ENCODE results near the gene LEF1. TPM values are rescaled to one million over a fixed set of nuclear protein-coding genes. Genes with fewer than 3 reads are reported as not detected.

The LEF1 gene
- polyA plus RNA-seq, 3 donors = 1.00 to 1.7 (median 1.2) TPM

DNA sequence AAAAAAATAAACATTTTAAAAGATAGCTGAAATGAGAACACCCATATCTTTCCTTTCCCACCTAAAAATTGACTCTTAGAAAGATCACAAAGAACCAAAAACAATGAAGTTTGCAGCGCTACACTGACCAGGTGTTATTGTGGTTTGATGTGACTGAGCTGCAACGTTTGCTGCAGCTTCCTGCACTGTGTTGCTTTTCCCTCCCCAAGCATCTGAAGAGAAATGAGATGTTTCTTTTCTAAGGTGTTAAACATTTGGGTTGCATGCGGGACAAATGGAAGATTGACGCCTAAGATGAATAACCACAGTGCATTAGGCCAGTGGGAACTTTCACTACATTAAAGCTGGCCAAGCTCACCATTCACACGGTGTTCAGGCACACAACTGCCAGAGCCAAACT is 8.9 kb downstream of the LEF1 start:
- WGBS, 3 donors = 59 to 69% (median 66%) methylated on average over 5 of the region's 5 CpGs
- H3K27ac ChIP-seq (ENCODE audit: low read depth, low read length) = no peak overlapping the region

DNA sequence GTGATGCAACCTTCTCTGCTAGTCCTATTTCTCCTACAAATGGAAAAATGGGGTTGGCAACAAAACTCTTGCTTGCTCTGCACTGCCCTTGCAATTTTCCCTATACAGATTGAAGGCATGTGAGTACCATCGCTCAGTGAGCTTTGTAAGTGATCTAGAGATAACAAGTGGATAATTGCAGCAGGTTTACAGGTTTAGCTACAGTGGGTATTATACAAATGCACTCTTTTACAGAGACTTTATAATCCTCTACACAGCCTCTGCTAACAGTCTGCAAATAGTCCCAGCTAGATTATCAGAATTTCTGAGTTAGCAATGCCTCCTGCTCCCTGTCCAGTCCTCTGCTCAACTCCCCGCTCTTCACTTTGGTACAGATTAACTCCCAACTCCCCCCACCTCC is 11.1 kb downstream of the LEF1 start:
- no peak overlapping the region for H3K27ac ChIP-seq (ENCODE audit: low read depth, low read length)
- WGBS, 3 donors = 70 to 85% (median 74%) methylated on average over 2 of the region's 2 CpGs

DNA sequence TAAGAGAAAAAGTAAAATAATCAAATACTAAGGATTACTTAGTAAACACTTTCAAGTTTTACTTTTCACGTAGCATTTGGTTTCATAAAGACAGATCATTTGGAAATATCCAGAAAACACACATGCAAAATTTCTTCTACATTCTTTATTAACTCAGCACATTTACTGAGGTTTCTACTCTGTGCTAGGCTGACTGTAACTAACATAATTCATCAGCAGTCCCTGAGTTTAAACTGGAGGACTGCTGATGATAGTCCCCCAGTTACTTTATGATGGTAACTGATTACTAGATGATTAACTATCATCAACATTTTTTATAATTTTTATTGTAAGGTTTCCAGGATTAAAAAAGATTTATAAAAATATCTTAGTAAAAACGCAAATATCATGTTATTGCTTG is 12.3 kb downstream of the LEF1 start:
- no peak overlapping the region for H3K27ac ChIP-seq (ENCODE audit: low read depth, low read length)
- WGBS, 3 donors = 59 to 86% (median 84%) methylated on average over 2 of the region's 2 CpGs

DNA sequence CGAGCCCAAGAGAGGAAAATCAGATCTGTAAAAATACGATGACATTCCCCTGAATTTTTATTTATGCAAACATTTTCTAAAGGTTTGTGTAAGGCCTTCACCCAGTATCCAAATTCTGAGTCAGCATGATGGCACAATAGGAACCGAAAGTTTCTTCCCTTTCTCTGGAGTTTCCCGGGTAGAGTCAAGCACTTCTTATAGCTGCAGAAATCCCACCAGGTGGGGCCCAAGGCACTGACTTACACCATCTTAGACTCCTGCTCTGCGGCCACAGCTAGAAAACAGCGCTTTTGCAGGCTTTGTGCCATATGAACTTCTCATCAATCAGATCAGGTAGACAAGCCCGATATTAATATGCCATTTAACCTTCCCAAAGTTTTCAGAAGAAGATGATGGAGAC is 13.4 kb downstream of the LEF1 start:
- WGBS, 3 donors = 49 to 74% (median 66%) methylated on average over 7 of the region's 7 CpGs

DNA sequence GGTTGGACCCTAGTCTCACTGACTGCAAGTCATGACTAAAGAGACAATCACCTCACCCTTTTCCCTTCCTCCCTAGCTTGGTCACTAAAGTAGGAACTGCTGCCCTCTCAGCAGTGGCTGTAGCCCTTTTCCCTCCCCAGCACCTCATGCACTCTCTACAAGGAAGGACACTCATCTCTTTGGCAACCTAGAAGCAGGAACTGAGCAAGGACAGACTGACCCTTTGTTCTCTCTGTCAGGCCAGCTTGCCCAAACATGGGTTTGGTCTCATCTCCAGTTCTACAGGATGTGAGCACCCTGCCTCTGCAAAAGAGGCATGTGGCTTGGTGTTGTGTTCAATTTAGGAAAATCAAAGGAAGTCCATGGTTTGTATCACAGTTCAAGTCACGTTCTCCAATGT is 15.8 kb downstream of the LEF1 start:
- WGBS, 3 donors = 67 to 88% (median 71%) methylated on average over 1 of the region's 1 CpG
- no peak overlapping the region for H3K27ac ChIP-seq (ENCODE audit: low read depth, low read length)

More for the DNA sequence above, 13.4 kb downstream of the LEF1 start:
- no peak overlapping the region for H3K27ac ChIP-seq (ENCODE audit: low read depth, low read length)

DNA sequence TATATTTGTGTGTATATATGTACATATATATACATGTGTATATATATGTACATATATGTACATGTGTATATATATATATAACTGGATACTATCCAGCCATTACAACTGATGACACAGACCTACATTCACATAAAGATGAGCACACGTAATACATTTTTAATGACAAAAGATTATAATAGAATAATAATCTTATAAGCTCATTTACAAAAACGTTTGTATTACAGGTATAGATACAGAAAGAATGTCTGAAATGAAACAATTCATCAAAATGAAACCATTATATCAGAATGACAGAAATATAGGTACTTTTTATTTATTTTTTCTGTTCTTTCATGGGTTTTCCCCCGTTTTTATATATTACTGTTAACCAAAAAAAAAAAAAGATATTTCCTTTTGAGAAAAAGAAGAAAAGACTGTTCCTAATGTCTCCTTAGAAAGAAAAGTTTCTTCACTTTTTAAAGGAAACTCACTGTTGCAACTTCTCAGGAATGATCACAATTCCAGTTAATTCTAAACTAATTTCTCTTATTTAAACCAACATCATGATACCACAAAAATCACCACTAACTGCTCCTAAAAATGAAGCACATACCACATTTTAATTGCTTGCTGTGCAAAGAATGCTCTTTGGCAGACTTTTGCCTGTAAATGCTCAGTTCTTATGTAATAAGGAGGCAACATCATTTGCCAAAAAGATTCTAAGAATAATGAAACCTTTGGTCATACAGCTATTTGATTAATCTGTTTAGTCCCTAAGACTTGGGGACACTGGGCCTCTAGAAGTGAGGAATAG is 18.9 kb downstream of the LEF1 start:
- H3K27ac ChIP-seq (ENCODE audit: low read depth, low read length) = no peak overlapping the region
- 64 to 74% (median 71%) methylated on average over 3 of the region's 3 CpGs for WGBS, 3 donors

DNA sequence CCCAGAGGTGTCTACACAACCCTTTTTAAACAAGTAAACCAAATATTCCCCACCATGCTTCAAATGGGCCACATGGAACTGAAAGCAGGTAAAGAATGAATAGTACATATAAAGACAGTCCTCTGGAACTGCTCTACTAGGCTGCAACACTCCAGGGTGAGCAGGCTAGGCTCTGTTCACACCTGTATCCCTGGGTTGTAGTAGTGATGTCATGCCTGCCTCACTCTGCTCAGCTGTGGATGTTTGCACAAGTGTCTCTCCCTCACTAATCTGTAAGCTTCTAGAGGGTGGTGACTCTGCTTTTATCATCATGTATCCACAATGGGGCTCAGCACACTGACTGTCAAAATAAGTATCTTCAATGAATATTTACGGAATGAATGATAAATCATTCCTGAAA is 20.4 kb downstream of the LEF1 start:
- no peak overlapping the region for H3K27ac ChIP-seq (ENCODE audit: low read depth, low read length)
- WGBS, 3 donors = 81 to 95% (median 92%) methylated on average over 1 of the region's 1 CpG

DNA sequence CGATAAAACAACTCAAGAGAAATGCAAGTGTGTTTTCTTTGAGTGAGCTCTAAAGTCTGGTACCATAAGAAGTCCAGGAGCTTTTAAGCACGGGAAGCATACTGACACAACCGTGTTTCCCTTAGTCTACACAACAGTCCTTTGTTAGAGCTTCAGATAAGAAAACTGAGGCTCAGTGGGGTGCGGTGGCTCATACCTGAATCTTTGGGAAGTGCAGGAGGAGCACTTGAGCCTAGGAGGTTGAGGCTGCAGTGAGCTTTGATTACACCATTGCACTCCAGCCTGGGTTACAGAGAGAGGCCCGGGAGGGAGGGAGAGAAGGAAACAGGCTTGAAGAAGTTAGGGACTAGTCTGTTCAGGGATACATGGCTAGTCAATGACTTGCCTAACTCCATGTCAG is 21.9 kb downstream of the LEF1 start:
- no peak overlapping the region for H3K27ac ChIP-seq (ENCODE audit: low read depth, low read length)
- 61 to 84% (median 75%) methylated on average over 5 of the region's 5 CpGs for WGBS, 3 donors

DNA sequence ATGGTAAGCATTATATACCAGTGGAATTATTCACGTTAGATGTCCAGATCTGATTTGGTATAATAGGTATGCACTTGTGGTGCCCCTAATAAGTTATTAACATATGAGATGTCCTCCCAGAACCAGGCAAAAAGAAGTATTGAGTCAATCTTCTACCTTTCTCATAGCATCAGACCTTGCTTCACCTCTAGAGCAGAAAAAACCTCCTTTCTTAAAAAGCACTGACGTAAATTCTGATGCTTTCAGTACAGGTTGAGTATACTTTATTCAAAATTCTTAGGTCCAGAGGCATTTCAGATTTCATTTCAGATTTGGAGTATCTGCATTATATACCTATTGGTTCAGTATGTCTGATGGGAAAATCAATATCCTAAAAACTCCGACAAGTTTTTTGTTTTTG is 22.4 kb downstream of the LEF1 start:
- no peak overlapping the region for H3K27ac ChIP-seq (ENCODE audit: low read depth, low read length)
- WGBS, 3 donors = 85 to 94% (median 91%) methylated on average over 3 of the region's 3 CpGs

DNA sequence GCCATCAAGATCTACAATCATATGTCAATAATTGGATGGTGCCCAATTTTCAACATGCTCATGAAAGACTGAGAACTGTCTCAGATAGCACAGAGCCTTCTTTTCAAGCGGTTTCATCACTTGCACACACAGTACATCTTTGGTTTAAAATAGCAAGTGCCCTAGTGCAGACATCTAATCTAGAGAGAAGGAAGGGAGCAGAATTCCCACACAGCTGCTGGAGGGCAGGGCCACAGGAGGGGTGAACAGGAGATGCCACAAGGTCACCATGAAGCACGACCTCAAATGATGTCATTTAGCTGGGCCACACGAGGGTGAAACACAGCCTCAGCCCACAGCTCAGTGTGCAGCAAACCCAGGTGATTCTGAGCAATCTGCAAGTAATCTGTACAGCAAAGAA is 24.3 kb downstream of the LEF1 start:
- WGBS, 3 donors = 52 to 77% (median 64%) methylated on average over 3 of the region's 3 CpGs
- H3K27ac ChIP-seq (ENCODE audit: low read depth, low read length) = no peak overlapping the region

DNA sequence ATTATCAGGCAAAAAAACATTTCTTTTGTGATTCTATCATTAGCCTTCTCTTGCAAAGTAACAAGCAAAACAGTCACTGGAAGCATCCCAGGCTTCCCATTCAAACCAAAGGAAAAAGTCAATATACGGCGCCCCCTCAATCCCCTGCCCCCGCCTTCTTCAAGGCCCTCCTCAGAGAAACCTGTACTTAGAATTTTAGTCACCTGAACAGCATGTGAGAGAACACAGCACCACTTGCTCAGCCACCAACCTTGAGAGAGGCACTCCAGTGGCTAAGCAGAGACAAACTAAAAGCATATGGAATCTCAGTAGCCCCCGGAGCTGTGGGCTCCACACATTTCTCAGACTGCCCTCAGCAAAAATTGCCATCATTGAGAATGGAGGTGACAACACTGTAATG is 25.2 kb downstream of the LEF1 start:
- no peak overlapping the region for H3K27ac ChIP-seq (ENCODE audit: low read depth, low read length)
- WGBS, 3 donors = 59 to 87% (median 85%) methylated on average over 4 of the region's 4 CpGs

DNA sequence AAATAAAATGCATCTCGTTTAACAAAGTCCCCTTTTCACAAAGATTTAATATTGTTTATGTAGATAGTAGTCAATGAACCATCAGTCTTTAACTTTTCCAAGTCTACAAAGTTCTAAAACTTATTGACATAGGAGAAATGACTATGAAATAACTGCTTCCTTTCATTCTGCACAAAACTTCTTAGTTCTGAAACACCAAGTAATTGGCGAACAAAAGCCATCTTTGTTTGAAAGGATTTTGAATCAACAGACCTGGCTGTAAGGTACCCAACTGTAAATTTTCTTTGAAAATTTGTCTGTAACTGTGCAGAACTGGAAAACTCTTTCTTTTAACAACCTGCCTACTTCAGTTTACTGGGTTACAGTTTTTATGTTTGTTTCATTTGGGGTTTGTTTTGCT is 25.9 kb downstream of the LEF1 start:
- 68 to 88% (median 86%) methylated on average over 2 of the region's 2 CpGs for WGBS, 3 donors
- no peak overlapping the region for H3K27ac ChIP-seq (ENCODE audit: low read depth, low read length)

DNA sequence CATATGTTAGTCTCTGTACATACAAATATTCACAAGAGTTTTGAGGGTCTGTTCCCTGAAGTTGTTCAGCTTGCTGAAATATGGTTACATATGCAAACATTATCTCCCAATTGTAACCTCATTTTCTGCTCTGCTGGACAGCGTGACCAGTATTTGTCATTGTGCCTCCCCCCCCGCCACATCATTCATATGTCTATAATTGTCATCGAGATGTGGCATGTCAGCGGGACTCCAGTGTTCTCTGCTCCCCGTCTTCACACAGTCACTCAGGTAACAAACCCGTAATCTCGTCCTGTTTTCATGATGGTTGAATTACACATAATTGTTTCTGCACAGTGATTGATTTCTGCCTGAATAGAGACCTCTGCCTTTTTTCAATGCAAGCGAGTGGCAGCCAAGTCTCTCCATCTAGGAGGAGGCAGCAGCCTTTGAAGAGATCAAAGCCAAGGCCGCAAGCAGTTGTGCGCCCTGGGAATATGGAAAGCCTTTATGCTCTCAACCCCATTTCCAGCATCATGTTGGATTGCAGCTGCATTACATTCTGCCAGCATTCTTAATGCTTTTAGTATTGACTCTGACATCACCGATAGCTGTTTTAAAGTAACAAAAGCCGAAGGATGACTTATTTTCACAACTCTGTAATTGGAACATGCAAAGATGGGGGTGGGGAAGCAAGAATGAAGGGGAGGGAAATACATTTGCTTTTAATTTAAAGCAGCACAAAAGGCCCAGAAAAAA is 27.4 kb downstream of the LEF1 start:
- 66 to 80% (median 77%) methylated on average over 12 of the region's 12 CpGs for WGBS, 3 donors
- no peak overlapping the region for H3K27ac ChIP-seq (ENCODE audit: low read depth, low read length)

DNA sequence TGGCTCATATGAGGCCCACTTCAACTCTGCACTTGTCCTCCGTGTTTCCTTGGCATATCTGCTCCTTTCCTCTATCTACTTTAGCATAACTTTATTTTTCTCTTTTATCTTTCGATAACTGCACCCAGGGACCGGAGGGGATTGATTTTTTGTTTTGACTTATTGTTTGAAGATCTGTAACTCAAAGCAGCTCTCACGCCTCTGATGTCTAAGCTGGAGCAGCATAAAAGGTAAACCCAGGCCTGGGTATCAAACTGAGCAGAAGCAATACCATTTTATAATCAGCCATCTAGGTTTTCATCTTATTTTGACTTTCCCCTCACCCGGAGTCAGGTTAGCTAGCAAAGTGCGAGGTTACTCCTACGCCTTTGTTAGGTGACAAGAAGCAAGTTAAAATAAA is 28.4 kb downstream of the LEF1 start:
- no peak overlapping the region for H3K27ac ChIP-seq (ENCODE audit: low read depth, low read length)
- WGBS, 3 donors = 70 to 87% (median 84%) methylated on average over 7 of the region's 7 CpGs

DNA sequence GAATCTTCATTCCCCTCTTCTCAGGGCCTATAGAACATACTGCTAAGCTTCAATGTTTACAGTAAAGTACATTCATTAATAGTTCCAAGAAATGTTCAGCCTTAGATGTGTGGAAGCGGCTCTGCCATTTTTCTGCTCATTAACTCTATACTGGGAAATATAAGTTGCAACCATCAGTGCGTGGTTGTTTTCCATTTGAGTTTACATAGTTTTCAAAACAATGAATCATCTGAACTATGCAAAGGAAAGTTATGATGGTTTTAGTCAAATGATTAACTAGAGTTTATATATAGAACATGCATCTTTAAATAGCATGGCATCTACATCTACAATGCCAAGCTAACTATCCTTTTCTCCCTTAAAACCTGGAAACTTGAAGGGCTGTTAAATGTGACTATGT is 29.6 kb downstream of the LEF1 start:
- 80 to 88% (median 87%) methylated on average over 2 of the region's 2 CpGs for whole genome bisulfite sequencing, 3 donors
- H3K27ac ChIP-seq (ENCODE audit: low read depth, low read length) = no peak overlapping the region

DNA sequence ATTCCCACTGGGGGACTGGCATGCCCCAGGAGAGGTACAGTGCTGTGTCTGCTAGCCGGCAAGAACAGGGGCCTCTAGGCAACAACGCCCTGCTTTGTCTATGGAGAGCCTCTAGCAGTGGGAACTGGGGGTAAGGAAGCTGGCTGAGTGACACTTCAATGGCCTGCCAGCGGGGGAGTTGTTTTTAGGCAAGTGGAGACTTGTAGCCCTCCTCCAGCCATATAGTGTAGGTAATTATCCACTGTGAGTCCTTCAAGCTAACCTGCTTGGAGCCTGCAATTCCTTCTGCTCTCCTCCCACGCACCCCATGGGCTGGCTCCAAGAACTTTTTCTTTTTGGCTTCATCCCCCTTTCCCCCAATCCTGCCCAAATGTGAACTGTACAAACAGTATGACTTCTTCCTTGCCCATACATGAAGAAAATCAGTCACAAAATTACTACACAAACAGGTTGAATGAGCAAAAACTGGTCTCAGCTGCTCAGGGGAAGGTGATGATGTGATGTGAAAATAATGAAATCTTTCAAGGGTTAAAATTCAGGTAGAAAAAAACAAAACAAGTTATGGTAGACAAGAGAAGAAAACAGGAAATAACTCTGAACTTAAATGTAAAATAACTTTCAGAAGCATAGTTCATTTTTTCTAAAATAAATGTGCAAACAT is 33.1 kb downstream of the LEF1 start:
- H3K27ac ChIP-seq (ENCODE audit: low read depth, low read length) = no peak overlapping the region
- 56 to 77% (median 68%) methylated on average over 4 of the region's 4 CpGs for WGBS, 3 donors

DNA sequence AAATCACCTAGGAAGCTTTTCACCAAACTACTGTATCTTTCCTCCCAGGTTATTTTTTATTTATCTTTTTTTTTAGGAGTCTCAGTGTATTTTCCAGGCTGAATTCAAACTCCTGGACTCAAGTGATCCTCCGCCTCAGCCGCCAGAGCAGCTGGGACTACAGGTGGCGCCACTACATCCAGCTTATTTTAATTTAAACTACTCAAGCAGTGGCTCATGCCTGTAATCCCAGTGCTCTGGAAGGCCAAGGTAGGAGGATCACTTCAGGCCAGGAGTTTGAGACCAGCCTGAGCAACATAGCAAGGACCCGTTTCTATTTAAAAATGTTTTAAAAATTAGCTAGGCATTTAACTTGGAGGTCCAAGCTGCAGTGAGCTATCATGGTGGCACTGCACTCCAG is 37.8 kb downstream of the LEF1 start:
- no peak overlapping the region for H3K27ac ChIP-seq (ENCODE audit: low read depth, low read length)
- 90 to 96% (median 95%) methylated on average over 4 of the region's 4 CpGs for WGBS, 3 donors

DNA sequence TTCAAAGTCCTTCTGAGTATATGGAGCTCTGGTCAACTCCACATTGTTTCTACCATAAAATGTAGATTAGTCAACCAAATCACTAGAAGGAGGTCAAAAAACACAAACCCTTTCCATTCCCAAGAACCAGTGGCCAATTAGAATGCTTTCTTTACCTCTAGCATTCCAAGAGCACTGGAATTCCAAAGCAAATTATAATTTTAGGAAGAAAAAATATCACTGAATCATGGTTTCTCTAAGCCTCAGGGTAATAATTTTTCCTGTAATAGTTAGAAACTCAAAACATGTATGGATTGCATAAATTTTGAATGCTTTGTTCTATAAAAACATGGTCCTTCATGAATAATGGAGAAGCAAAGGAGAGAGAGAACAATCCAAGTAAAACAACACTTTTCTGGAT is 39.5 kb downstream of the LEF1 start:
- H3K27ac ChIP-seq (ENCODE audit: low read depth, low read length) = no peak overlapping the region

DNA sequence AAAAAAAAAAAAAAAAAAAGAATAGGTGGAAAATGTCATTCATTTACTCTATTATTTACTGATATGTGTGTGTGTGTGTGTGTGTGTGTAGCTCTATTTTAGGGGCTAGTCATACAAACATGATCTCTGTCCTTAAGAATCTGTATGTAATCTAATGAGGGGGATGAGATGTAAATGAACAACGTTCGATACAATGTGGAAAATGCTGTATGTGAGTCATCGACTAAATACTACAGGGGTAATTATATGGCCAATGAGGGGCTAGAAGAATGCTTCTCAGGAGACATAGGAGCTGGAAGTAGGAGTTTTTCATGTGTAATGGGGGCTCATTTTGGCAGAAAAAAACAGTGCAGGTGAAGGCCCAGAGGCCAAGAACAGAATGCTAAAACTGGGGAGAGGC is 41.9 kb downstream of the LEF1 start:
- WGBS, 3 donors = 86 to 88% (median 87%) methylated on average over 3 of the region's 3 CpGs
- no peak overlapping the region for H3K27ac ChIP-seq (ENCODE audit: low read depth, low read length)
